GM18520 (cell line): Measurements from ENCODE around the gene STT3A.
"Not testable (repeated sequence)": the region's sequence is repeated elsewhere in the genome, so short reads cannot be mapped to it uniquely, and the experiment has no call there.

ENCODE experiments used
- ATAC-seq: cut with Tn5 transposase; IDR thresholded peaks from one replicate; pipeline ENCODE4 v1.9.1; 2021; ENCODE audit not compliant: unreplicated experiment

STT3A gene

DNA sequence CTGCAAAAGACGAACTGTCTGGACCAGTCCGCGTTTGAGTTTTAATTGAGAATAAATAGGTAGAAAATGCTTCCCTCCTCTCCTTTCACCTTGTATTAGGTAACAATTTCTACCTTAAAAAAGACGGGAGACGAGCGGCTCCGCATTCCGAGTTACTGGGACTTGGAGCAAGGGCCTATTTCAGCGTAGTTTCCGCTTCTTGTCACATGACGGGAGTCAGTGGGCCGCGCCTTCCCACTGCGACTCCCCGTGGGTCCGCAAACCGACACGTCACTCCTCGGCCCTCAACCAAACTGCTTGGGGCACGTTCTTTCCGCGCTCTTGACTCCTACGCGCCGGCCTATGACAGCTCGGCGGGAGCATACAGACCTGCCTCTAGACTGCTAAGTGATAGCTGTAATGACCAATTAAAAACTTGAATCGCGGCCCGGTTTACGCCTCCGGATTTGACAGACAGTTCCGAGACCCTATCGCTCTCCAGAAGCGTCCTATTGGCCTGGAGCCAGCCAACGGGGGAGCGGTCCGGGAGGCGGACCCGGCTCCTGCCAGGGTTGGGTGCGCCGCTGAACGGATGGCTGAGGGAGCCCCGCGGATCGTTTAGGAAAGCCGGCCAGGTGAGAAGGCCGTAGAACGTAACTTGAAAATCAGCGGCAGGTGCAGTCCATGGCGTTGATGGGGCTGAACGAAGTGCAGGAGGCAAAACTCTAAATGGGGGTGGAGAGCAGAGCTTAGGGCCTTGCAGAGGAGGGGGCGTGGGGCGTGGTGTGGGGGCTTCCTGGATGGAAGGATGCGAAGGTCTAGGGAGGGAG is at the start of gene STT3A:
STT3A (plus strand) TSS at position 548 of the 809 bp plus-strand sequence. CDS start 3,064 bp downstream, outside the sequence.
- ATAC-seq = peak; percentile 96

DNA sequence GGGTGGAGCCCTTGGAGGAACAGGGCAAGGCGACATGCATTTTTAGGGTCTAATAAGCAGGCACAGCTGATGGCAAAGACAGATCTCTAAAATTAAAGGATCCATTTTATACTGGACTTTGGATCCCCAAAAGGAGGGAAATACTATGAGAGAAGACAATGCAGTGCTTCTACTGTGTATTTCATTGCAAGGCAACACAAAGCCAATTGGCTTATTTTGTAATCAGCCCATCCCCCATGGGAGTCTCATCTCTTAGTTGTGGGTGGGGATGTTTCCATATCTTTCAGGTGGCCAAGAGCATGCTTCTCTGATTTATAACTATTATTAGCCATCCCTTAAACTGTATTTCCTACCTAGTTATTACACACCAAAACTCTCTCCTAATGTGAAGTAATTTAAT is 41.9 kb upstream of the STT3A start:
- ATAC-seq = no peak

DNA sequence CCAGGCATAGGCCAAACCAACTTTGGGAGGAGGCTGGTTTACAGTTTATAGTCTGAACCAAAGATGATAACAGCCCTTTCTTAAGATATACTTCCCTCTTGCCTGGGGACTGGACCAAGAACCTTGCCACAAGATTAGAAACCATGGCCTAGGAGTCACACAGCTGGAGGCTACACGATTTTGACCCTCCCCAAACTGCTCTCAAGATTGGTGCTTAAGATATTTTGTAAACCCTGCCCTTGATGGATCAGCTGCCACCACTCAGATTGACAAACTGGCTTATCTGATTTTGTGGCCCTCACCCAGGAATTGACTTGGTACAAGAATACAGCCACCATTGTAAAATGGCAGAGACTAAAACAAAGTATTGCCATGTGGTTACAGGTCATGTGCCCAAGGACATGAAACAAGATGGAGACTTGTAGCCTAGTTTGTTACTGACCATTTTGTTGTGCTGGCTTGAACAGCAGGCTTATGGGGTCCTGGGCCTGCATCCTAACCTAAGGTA is 40.8 kb upstream of the STT3A start:
- ATAC-seq = no peak

DNA sequence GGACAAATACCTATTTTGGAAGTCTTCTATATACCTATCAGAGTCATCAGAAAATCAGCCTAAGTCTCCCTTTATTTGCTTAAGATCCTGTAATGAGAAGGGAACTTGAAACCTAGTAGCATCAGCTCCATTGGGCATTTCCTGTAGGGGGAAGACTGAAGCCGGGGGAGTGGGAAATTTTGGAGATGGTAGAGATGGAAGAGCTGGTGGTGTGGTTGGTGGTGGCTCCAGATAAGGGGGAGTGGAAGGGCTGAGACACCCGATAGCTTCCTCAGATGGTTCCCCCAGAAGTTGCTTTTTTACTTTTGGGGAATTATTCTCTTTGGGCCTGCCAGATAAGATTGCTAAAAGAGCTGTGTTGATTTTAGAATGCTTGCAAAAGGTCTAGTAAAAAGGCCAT is 39.7 kb upstream of the STT3A start:
- ATAC-seq = no peak

DNA sequence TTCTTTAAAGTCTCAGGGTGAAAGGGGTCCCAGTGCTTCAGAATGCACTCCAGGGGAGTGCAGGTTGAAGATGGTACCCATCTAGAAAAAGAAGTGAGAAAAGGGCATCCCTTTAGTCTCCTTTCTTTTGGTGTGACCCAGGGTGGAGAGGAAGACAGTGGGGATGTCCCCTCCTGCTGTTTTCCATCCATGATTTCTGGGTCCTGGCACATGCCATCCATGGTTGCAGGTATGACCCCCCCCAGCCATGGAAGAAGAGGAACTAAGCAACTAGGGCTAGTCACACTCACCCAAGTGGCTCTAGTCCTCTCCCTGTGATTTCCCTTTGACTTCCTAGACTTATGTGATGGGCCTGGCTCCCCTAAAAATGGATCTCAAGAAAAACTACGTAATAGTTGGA is 39.3 kb upstream of the STT3A start:
- ATAC-seq = no peak

DNA sequence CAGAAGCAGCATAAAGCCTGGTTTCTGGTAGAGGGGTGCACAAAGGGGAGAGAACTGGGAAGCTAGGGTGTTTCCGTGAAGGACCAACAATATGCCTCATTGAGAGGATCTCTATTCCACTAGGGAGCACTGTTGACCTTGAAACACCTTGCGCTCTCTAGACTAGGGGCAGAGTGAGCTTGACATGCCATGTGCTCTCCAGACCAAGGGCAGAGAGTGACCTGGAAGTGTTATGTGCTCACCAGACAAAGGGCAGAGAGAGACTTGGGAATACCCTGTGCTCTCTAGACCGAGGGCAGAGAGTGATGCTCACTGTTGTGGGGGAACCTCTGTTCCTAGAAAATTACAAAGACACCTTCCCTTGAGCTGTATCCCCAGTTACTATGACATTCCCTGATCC is 38.6 kb upstream of the STT3A start:
- ATAC-seq = no peak

DNA sequence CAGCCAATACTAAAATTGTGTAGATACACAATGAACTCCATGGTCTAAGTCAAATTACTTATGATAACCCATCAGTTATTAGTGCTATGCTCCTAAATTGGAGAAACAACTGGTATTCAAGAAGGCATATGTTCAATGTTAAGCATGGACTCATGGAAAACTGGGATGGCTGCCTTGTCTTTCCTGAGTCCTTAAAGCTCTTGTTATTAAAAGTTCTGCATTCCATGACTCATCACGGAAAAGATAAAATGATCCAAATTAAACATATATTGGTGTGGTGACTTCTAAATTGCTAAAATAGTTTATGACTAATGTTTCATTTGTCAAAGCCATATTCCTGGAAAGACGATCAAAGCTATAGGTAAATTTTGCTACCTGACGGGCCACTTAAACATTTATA is 32.8 kb upstream of the STT3A start:
- no peak for ATAC-seq

DNA sequence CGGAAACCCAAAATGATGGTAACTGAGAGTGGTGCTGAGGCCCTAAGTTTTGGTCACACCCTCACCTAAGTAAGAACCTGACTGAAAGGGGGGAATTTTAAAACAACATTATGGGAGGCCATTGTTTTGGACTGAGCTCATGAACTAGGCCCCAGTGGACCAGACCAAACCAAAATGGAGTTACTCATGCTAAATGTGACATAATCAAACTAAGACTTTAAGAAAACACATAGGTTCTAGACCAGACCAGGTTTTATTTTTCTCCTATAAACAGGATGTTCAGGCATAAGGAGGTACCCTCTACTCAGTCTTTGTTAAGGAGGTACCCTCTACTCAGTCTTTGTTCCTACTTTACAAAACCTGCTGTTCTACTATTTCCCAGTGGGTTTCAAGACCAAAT is 30.7 kb upstream of the STT3A start:
- no peak for ATAC-seq

DNA sequence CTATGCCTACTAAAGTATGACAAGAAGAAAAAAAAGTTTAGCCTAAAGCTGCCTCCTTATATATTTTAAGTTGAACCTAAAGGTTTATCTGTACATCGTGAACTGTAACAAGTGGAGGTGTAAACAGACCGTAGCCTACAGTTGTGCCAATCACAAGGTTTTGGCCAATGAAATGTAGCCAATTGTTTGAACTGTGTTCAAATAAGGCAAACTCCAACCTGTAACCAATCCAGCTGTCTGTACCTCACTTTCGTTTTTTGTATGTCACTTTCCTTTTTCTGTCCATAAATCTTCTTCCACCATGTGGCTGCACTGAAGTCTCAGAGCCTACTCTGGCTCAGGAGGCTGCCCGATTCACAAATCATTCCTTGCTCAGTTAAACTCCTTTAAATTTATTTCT is 30.2 kb upstream of the STT3A start:
- ATAC-seq = no peak

DNA sequence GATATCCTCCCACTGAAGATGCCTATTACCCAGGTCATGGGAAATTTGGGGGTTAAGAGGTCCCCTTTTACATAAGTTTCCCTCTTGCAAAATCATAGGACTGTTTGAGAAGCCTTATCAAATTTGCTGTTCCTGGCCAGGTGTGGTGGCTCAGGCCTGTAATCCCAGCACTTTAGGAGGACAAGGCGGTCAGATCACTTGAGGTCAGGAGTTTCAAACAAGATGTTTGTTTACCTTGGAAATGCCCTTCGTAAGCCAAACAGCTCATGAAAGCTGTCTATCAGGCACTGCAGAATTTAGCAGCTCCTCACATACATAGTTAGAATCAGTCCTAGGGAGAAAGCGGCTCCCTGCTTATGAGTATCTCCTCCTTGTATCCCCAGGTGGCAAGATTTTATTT is 28.3 kb upstream of the STT3A start:
- ATAC-seq = no peak

DNA sequence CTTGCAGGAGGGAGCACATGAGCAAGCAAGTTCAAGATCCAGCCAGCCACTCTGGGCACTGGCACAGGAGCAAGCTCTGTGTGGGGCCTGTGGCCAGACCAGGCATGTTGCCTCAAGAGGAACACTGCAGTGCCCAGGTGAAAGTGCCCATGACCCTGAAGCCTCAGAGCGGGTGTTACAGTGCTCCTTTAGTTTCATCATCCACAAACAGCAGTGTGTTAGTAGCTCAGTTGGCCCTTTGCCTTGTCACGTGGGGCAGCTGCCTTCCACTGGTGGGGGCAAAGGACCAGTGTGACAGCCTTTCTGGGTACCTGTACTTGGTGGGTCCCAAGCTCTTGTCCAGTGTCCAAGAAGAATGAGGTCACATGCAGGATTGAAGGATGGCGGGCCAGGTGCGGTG is 26.4 kb upstream of the STT3A start:
- ATAC-seq = no peak

DNA sequence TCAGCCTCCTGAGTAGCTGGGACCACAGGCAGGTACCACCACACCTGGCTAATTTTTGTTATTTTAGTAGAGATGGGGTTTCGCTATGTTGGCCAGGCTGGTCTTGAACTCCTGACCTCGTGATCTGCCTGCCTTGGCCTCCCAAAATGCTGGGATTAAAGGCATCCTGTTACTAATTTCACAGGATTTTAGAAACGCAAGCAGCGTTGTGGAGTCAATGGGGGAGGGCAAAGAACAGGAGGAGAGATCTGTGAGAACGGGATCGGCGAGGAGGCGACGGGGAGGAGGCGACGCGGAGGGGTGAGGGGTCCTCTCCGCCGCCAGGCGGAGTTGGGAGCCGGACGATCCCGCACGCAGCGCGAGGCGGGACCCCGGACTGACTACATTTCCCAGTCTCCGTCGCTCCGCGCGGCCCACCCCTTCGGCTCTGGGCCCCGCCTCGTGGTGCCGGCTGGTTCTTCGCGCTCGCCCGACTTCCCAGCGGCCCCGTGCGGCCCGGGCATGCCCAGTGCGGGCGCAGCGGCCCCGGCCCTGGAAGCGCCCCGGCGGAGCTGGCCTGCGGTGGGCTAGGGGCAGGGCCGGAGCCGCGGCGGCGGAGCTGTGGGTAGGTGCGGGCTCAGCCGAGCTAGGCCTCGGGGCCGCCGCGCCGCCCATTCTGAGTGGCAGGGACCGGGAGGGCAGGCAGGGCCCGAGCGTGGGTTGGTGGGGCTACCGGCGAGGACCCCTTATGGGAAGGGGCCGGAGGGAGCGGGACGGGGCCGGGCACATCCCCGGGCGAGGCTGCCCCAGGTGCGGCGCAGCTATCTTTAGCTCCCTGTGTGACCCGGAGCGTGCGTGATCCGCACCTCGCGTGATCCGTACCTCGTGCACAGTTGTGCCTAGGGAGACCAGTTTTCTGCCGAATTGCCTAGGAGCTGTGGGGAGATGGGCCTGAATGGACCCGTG is 23.4 kb upstream of the STT3A start, which contains the start of gene EI24:
EI24 (plus strand) TSS at position 508 of the 945 bp plus-strand sequence. CDS start 3,051 bp downstream, outside the sequence.
- ATAC-seq = peak; percentile 92

DNA sequence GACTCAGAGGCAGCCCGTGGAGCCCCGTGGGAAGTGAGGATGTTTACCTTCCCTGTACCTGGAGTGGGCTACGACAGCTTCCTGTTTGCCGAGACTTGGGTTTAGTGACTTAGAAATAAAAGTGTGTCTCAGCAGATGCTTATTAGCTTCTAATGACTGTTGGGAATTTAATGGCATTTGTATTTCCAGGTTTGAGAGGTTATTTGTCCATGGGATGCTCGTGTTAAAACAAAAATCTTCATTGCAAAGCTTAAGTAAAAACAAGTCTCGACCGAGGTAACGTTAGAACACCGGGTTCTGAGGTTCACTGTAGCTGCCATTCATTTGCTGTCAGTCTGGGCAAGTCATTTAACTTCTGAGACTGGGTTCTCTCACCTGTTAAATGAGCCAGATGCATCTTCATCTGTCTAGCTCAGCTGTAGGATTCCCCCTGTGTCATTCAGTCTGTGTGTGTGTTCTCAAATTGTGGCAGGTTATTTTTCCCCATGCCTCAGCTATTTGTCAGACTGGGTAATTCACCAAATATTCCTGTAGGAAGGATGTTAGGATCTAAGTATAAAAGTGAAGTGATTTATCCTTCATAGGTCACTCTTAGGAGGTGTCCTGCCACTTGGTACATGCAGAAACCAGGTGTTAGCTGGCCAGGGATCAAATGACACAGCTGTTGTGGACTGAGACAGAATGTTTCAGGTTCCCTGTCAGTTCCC is 22.6 kb upstream of the STT3A start:
- no peak for ATAC-seq

DNA sequence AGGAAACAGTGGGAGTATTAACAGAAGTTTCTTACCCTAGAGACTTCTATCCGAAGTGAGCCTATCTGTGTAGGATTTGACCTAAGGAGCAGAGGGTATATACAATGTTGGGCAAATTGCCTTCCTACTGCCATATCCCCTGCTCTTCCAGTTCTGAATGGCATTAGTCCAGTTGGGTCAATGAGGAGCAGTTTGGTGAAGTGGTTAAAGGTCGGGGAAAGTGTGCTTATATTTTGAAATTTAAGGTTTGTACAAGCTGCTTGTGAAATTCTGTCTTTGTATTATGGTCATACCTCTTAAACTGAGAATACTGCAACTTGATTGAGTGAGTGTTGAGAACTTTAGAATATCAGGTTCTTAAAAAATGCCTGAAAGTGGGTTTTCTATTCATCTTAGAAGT is 21.7 kb upstream of the STT3A start:
- ATAC-seq = no peak

DNA sequence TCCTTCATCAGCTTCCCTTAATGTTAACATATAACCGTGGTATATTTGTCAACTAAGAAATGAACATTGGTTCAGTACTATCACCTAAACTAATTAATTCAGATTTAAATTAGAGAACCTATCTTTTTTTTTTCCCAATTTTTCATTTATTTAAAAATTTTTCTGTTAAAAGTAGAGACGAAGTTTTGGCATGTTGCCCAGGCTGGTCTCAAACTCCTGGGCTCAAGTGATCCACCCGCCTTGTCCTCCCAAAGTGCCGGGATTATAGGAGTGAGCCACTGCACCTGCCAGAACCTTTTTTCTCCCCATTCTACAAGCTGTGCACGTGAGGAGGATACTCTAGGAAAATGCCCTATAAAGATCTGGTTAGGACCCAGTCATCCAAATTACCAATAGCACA is 19.7 kb upstream of the STT3A start:
- no peak for ATAC-seq

DNA sequence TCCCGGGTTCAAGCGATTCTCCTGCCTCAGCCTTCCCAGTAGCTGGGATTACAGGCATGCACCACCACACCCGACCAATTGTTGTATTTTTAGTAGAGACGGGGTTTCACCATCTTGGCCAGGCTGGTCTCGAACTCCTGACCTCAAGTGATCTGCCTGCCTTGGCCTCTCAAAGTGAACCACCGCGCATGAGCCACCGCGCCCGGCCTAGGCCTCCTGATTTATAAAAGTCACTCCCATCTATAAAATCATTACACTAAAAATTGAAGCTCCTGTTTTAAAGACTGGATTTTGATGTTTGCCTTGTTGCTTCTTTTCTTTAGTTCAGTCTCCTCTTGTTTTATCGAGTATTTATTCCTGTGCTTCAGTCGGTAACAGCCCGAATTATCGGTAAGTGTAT is 15.5 kb upstream of the STT3A start:
- not testable (repeated sequence) for ATAC-seq

DNA sequence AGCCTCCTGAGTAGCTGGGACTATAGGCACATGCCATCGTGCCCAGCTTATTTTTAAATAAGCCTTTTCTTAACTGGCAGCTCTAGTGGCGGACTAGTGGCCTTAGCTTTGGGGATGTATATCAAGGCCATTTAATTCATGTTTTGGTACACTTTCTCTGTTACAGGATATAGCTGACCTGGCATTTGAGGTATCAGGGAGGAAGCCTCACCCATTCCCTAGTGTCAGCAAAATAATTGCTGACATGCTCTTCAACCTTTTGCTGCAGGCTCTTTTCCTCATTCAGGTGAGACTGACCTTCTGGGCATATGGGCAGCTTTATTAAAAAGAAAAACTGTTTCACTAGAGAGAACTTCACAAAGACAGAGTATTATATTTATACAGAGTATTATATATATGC is 13.9 kb upstream of the STT3A start:
- ATAC-seq = no peak

DNA sequence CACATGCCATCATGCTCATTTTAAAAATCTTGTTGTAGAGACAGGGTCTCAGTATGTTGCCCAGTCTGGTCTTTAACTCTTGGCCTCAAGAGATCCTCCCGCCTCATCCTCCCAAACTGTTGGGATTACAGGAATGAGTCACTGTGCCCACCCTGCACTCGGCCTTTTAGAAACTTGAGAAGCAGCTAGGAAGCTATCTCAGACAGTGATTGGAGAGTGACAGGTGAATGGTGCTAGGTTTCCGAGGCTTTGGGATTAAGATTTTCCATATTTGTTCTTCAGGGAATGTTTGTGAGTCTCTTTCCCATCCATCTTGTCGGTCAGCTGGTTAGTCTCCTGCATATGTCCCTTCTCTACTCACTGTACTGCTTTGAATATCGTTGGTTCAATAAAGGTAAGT is 12.8 kb upstream of the STT3A start:
- ATAC-seq = no peak

DNA sequence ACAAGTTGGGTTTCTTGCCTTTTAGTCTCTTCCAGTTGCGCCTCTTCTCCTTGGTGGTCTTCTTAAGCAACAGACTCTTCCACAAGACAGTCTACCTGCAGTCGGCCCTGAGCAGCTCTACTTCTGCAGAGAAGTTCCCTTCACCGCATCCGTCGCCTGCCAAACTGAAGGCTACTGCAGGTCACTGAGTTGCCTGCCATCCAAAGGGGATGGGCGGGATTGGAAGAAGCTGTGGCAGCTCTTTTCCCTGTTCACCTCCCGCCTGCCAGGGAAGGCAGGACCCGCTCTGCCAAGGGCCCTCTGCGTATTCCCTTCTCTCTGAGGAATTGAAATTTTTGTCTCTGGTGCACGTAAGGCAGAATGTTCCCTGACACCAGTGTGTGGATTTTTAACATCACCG is 9.2 kb upstream of the STT3A start:
- ATAC-seq = no peak

DNA sequence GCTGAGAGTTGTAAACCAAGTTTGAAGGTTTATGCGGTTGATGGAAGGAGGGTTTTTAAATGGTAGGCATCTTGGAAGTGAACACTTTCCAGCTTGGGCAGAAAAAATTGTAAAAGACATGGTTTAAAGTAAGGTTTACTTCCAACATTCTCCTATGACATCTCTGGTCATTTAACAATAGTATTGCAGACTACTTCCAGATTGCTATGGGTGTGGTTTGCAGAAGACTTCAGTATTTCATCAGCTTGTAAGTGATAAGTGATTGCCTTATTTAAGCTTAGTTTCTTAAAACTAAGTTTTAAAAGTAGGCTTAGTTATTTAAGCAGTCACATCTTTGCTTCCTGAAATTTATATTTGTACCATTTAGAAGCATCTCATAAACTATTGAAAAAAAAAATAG is 7.2 kb upstream of the STT3A start:
- no peak for ATAC-seq

DNA sequence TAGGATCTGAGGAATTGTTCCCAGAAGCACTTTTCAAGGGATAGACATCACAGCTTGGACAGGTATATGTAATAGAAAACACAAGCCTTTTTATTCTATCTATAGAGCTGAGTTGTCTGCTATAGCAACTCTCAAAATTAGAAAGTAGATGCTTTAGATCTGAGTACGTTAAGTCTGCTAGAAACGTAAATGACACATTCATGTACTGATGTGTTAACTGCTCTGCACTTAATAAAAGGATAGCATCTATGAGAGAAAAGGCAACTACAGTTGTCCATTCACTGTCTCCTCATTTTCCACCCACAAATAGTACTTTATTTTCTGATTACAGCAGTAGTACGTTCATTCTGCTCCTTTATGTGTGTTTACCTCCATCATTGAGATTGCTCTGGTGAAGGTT is 6.0 kb upstream of the STT3A start:
- ATAC-seq = no peak
